Esophagus (tissue), 2 donors: Measurements from ENCODE around the gene LDB1. TPM values are rescaled to one million over a fixed set of nuclear protein-coding genes. Genes with fewer than 3 reads are reported as not detected.

Experiments used
- H3K27ac ChIP-seq, 2 donors: one replicate each; pipeline ENCODE4 v1.5.1; 2013; ENCODE audit warnings: low read depth in 2 of 2, mild to moderate bottlenecking in 2 of 2, inconsistent platforms in 1 of 2, low read length in 1 of 2, moderate library complexity in 1 of 2
- H3K27me3 ChIP-seq, 2 donors: one replicate each; pipeline ENCODE4 v1.6.1; 2013; ENCODE audit warnings: low read length in 2 of 2, control low read depth in 1 of 2, mild to moderate bottlenecking in 1 of 2; ENCODE audit not compliant: insufficient read depth in 2 of 2, control insufficient read depth in 1 of 2
- H3K36me3 ChIP-seq, 2 donors: one replicate each; pipeline ENCODE4 v1.6.1; 2013; ENCODE audit warnings: low read length in 1 of 2; ENCODE audit not compliant: control insufficient read depth in 2 of 2, insufficient read depth in 2 of 2
- H3K4me1 ChIP-seq, 2 donors: one replicate each; pipeline ENCODE4 v1.6.1; 2013; ENCODE audit warnings: low read length in 1 of 2; ENCODE audit not compliant: control insufficient read depth in 2 of 2, insufficient read depth in 2 of 2
- H3K4me3 ChIP-seq, 2 donors: one replicate each; pipeline ENCODE4 v1.5.1; 2013; ENCODE audit warnings: low read length in 2 of 2, mild to moderate bottlenecking in 2 of 2, low read depth in 1 of 2, moderate library complexity in 1 of 2
- H3K9me3 ChIP-seq, 2 donors: one replicate each; pipeline ENCODE4 v1.6.1; 2013; ENCODE audit warnings: mild to moderate bottlenecking in 2 of 2, low read depth in 1 of 2, low read length in 1 of 2, moderate library complexity in 1 of 2; ENCODE audit not compliant: control insufficient read depth in 2 of 2, insufficient read depth in 1 of 2
- WGBS, 2 donors: extraction: QIAGEN DNeasy Blood & Tissue Kit; methylation state at CpG; one replicate each; pipeline ENCODE4 v1.1.7; 2013; 5-methylcytosine and 5-hydroxymethylcytosine counted together
- polyA plus RNA-seq, 2 donors: library from polyadenylated mRNA; stranded (reverse); fragments of 200-250 nt; gene quantifications; one replicate each; pipeline ENCODE4 v1.2.3, GENCODE V29; 2013
- donor health status: healthy with polysubstance abuse.
- donor health status: Bipolar disorder and iron deficiency.

Gene LDB1
- polyA plus RNA-seq, 2 donors = 29.8 to 36.5 TPM

DNA sequence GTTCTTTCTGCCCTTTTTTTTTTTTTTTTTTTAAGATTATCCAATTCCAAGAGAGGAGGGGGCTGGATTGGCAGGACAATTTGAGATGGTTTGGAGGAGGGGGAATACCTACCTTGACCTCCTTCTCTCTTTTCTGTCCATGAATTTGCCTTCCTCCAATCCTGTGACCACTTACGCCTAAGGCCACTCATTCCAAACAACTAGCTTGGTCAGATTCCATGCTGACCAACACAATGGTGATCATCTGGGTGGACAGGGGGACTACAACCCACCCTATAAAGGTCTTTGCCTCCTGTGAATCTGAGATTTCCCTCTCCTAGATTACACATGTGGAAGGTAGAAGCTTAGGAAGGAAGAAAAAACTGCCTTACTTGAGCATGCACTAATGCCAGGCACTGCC, 2.3 kb upstream of the LDB1 start:
- Histone ChIP-seq H3K4me3 (no peak overlapping the region), H3K27me3 (no peaks in the 10 kb centered on the region), H3K9me3 (no peaks in the 10 kb centered on the region), H3K27ac (peak overlapping the region in 1 of 2 donors; percentile 97), H3K4me1 (peaks cover 6 to 14% of the 10 kb centered on the region in 2 donors), H3K36me3 (no peaks in the 10 kb centered on the region)
- 97 to 100% methylated on average over 1 of the region's 1 CpG for WGBS, 2 donors

DNA sequence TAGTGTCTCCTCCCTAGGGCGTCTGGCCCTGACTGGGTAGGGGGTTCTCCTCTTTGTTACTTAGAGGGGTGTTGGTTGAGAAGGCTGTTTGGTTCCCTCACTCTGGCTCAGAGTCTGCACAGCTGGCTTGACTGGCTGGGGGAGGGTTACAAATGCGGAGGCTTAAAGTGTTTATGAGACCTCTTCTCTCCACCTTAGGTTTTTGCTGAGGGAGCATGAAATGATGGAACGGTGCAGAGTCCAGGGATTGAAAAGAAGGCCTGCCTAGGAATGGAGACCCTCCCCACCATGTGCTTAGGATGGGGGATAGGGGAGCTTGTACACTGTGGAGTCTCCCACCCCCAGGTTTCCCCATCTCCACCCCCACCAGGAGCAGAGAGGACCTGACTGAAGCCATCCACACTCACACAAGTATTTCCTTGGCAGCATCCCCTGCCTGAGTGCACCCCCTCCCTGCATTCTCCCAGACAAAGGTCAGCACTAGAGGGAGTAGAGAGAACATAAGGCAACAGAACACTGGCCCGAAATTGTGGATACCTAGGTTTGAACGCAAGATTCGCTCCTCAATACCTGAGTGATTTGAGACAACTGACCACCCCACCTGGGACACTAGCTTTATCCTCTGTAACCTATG, 1.7 kb upstream of the LDB1 start:
- Histone ChIP-seq H3K4me1 (peaks cover 6 to 18% of the 10 kb centered on the region in 2 donors), H3K9me3 (no peaks in the 10 kb centered on the region), H3K4me3 (no peak overlapping the region), H3K36me3 (no peaks in the 10 kb centered on the region), H3K27me3 (no peaks in the 10 kb centered on the region), H3K27ac (peak overlapping the region; percentile 93 to 97)
- WGBS, 2 donors = 58 to 64% methylated on average over 6 of the region's 6 CpGs

DNA sequence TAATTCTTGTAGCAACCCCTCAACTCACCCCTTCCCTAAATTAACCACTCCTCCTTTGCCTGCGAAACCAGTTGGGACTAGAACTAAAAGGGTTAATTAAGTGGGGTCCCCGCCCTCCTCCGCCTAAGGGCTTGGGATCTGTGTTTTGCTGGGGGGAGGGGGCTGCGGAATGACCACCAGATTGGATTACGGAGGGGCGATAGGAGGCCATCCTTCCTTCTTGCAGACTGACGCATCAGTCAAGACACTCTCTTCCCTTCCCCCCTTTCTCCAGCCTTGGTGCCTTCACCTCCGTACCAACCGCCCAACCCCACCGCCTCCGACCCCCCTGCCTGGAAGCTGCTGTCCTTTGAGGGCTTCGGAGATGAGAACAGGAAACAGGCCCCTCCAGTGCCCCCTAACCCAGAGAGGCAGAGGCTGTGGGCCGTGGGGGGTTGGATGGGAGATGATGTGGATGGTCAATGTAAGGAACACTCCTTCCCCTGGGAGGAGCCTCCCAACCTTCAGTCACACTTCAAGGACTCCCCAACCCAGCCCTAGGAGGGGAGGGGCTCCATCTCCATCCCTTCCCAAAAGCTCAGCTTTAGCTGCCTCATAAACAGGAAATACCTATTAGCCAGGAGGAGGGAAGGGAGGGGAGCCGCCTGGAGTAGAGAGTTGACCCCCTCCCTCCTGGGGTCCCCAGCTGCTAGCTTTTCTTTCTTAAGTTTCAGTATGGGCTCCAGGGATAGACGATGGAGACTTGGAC, 997 bp upstream of the LDB1 start:
- peak overlapping the region; percentile 93 to 97 for H3K27ac ChIP-seq
- no peaks in the 10 kb centered on the region for H3K9me3 ChIP-seq
- H3K4me1 ChIP-seq = peaks cover 6 to 18% of the 10 kb centered on the region in 2 donors
- H3K36me3 ChIP-seq = no peaks in the 10 kb centered on the region
- no peaks in the 10 kb centered on the region for H3K27me3 ChIP-seq
- peak overlapping the region; percentile 79 to 89 for H3K4me3 ChIP-seq
- 3 to 6% methylated on average over 15 of the region's 15 CpGs for WGBS, 2 donors

DNA sequence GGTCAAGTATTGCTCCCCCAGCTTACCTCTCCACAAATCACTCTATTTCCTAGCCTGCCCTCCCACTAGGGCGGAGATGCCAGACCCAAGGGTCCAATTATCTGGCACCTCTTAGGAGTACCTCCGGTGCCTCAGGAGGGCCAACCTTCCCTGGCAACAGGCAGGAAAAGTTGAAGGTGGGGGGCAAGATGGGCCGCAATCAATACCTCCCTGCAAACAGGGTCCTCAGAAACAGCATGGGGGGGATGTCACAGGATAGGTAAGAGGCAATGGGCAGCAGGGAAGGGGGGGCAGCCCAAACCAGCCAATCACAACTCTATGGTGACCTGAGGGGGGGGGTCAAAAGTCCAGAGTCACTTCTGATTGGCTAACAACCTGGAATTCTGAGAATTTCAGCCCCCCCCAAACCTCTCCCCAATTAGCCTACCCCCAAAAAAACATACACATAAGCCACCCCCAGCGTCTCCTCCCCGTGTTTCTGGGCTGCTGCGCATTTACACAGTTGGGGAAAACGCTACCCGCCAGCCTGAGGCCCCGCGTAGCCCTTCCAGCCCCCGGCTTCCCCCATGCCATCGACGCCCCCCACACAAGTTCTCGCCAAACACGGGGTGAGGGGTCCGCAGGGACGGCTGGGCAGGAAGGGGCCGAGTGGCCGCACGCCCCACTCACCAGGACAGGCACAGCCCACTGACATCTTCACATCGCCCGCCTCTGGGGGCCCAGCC, 589 bp downstream of the LDB1 start:
- Histone ChIP-seq H3K4me3 (peak overlapping the region; percentile 79 to 89), H3K9me3 (no peaks in the 10 kb centered on the region), H3K4me1 (peaks cover 9 to 18% of the 10 kb centered on the region in 2 donors), H3K27ac (peak overlapping the region; percentile 93 to 97), H3K36me3 (no peaks in the 10 kb centered on the region), H3K27me3 (no peaks in the 10 kb centered on the region)
- WGBS, 2 donors = 1 to 2% methylated on average over 22 of the region's 22 CpGs

DNA sequence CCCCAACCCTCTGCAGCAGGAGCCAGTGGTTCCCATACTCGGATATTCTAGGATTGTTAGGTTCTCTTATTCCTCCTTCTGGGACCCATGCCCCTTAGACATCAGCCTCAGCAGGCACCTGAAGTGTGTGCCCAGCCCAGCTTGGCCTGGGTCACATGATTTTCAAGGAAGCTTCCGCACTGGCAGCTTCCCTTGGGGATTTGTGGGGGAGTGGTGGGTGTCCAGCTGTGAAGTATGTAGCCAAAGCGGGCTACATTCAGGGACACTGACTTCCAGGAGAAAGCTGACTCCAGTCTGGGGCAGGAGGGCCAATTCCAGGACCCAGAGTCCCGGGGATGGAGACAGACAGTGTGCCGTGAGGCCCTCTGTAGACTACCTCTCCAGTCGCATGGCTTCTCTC, 1.3 kb downstream of the LDB1 start:
- Histone ChIP-seq H3K9me3 (no peaks in the 10 kb centered on the region), H3K4me3 (peak overlapping the region; percentile 79 to 89)

DNA sequence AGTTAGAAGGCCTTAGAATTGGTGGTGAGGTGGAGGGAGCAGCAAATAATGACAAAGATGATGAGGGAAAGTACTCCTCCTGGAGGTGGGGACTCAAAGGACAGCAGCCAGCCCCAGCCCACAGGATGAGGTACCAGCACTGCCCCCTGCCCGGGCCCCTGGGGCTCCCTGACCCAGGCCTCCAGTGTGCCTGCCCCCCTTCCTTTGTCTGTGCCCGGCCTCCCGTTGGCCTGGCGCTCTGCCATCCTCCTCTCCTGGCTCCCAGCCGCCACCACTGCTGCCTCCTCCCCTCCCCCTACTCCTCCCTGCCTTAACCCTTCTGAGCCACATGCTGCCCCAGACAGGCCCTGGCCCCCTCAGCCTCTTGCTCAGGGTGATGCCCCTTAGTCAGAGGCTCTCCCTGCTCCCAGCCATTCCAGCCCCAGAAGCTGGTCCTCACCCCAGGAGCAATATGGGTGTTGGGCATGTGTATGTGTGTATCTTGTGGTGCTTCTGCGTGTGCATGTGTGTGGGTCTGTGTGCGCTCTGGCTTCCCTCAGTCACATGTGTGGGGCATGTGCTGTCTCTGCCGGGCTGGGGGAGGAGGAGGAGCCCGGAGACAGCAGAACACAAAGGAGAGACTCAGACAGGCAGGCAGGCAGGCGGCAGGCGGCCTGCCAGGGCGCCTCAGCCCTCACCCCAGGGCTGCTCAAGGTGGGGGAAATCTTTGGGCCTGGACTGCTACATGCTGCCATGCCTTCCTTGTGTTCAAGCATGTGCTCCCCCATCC, 2.6 kb downstream of the LDB1 start:
- H3K9me3 ChIP-seq = no peaks in the 10 kb centered on the region
- H3K27me3 ChIP-seq = no peaks in the 10 kb centered on the region
- H3K36me3 ChIP-seq = no peaks in the 10 kb centered on the region
- 3 to 5% methylated on average over 11 to 12 of the region's 12 CpGs for WGBS, 2 donors
- peak overlapping the region; percentile 93 to 97 for H3K27ac ChIP-seq
- peak overlapping the region in 1 of 2 donors; percentile 11 for H3K4me3 ChIP-seq
- H3K4me1 ChIP-seq = peaks cover 9 to 27% of the 10 kb centered on the region in 2 donors

More for the DNA sequence above, 1.3 kb downstream of the LDB1 start:
- Histone ChIP-seq H3K27ac (peak overlapping the region; percentile 93 to 97), H3K36me3 (no peaks in the 10 kb centered on the region), H3K4me1 (peaks cover 9 to 21% of the 10 kb centered on the region in 2 donors), H3K27me3 (no peaks in the 10 kb centered on the region)
- WGBS, 2 donors = 4 to 5% methylated on average over 6 of the region's 6 CpGs

DNA sequence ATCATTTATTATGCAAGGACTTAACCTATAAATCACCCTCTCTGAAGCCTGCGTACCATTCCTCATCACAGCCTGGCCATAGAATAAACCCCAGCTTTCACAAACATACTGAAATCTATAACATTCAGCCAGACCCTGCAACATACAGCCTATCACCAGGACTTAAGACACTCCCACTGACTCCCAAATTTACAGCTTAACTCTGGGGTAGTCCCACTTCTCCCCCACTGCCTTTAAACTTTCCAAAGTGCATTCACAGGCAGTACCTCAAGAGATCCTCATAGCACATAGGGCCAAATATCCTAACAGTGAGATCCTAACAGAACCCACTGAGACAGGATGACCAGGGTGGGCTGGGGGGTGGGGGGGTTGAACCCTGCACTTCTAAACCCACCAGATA, 3.5 kb downstream of the LDB1 start:
- Histone ChIP-seq H3K27ac (peak overlapping the region; percentile 93 to 97), H3K9me3 (no peaks in the 10 kb centered on the region), H3K36me3 (no peaks in the 10 kb centered on the region), H3K4me3 (no peak overlapping the region), H3K4me1 (peaks cover 9 to 27% of the 10 kb centered on the region in 2 donors), H3K27me3 (no peaks in the 10 kb centered on the region)
- WGBS, 2 donors = 79 to 84% methylated on average over 1 of the region's 1 CpG

DNA sequence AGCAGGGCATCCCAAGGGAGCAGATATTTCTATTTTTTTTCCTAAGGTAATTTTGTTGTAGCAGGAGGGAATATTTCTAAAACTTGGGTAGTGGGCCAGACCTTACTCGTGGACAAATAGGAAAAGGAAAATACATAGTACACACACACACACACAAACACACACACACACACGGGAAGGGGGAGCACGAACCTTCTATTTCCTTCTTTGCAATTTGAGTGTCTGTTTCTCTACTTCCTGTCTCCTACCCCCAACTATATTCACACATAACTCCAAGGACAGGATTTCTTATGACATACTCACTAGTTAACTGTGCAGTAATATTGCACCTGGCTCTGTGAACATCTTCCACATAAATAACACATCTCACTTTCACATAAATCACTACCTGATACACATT, 4.4 kb downstream of the LDB1 start:
- Histone ChIP-seq H3K9me3 (no peaks in the 10 kb centered on the region), H3K36me3 (peaks cover 4 to 6% of the 10 kb centered on the region in 2 donors), H3K27me3 (no peaks in the 10 kb centered on the region), H3K4me1 (peaks cover 9 to 27% of the 10 kb centered on the region in 2 donors), H3K4me3 (no peak overlapping the region), H3K27ac (peak overlapping the region; percentile 85 to 88)
- 4% methylated on average over 3 of the region's 3 CpGs for WGBS, 2 donors
